ENCODE measurements around the gene MPZL2.
A peak's percentile ranks its signal among the peaks of the same experiment; 100 is the strongest.

Gene MPZL2

DNA sequence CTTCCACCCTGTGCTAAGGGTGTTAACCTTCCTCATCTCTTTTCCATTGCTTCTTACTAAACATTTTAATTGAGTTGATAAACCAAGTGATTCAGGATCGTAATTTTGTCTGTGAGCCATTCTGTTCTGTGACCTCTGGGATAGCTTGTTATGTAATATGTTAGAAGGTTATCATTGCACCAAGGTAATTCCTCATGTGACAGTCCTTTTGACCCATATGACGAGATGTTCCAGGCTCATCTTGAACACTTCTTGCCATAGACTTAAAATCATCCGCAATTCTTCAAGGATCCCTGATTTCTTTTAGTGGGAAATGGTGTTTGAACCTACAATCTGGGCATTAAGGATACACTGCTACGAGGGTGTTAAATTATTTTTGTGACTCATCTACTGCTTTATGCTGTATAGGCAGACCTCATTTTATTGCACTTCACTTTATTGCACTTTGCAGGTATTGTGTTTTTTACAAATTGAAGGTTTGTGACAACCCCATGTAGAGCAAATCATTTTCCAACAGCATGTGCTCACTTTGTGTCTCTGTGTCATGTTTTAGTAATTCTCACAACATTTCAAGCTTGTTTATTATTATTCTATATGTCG, 19.0 kb upstream of the MPZL2 start:
- no peak for DNase-seq

DNA sequence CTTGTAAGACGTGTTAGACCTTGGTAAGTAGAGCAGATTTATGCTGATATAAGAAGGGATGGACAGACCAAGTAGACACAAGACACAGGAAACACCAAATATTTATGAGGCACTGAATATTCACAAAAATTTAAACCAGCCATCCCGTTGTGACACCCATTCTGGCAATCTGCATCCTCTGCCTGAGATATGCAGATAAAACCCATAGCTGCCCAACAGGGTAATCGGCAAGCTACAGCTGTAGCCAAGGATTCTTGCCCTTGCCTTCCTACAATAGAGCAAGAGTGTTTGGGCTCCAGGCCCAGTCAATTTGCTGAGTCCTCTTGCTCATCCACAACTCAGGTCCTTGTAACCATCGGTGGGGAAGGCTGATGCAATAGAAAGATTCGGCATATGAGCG, 18.5 kb upstream of the MPZL2 start:
- no peak for DNase-seq

DNA sequence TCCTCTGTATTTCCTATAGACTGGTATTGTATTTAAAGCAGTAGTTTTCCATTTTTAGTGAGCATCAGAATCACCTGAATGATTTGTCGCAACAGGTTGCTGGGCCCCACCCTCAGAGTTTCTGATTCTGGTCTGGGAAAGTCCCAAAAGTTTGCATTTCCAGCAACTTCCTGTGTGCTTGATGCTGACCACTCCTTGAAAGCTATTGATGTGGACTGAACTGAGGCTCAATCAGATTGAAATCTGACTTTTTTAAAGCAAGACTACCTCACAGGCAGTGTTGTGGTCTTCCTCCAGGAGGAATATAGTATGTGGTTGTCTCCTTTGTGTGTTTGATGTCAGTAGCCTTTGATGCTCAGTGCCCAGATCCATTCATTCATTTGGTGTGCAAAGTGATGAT, 17.2 kb upstream of the MPZL2 start:
- no peak for DNase-seq

DNA sequence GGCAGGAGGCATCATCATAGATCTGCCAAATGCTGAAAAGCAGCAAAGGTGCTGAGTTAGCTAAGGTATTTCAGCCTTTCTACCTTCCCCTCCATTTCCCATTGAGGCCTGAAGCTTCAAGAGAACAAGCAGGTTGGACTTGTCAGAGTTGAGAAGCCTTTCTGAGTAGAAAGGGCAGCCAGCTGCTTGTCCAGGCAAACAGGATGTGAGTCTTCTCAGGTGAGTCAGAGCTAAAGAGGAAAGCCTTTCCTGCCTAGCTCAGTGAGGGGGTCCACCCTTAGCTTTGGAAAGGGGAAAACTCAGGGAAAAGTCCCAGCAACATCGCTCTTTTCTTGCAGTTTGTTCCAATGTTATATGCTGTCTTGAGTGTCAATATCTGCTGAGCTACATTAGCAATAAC, 13.2 kb upstream of the MPZL2 start:
- DNase-seq: no peak

DNA sequence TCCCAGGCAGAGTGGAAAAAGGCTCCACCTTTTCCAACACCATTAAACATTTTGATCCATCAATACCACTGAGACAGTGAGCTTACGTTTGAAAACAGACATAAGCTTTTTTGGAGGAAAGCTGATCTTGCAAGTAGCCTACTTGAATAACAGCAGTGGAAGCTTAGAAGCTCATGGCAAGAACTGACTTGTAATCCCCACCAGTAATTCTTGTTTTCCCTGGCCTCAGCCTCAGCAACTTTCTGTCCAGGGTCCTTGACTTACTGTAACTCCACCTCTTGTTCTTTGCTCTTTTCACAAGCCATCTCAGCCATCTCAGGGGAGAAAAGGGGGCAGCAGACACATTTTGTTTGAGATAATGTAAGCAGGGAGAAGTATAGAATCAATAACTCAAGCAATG, 12.3 kb upstream of the MPZL2 start:
- DNase-seq: no peak

DNA sequence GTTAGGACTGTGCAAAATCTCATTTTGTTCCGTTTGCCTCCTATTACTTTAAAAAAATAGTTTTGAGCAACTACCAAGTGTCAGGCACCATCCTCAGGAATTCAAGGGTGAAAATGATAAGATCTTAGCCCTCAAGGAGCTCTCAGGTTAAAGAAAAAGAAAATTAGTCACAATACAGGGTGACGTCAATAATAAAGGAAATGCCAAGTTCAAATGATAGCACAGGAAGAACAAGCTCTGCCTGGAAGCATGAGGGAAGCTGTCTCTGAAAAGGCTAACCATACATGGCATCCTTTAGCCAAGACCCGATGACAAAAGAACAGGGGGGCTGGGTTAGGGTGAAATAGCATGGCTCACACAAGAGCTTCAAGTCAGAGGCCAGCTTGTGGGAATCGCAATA, 11.1 kb upstream of the MPZL2 start:
- DNase-seq: no peak

DNA sequence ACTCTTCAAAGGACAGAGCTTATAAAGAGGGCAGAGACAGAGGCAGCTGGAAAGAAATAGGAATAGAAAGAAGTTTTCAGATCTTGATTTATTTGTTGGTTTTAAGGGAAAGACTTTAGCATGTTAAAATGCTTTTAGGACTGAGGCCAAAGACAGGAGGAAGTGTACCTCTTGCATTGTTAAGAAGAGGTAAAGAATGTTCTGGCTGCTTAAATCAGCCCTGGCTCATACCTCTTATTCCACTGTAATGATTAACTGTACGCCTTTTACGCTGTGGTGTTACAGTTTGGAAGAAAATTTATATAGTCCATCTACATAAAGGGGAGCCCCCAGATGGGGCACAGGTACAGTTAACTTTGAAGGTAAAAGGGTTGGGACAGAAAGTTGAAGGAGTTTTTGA, 10.1 kb upstream of the MPZL2 start:
- DNase-seq: no peak

DNA sequence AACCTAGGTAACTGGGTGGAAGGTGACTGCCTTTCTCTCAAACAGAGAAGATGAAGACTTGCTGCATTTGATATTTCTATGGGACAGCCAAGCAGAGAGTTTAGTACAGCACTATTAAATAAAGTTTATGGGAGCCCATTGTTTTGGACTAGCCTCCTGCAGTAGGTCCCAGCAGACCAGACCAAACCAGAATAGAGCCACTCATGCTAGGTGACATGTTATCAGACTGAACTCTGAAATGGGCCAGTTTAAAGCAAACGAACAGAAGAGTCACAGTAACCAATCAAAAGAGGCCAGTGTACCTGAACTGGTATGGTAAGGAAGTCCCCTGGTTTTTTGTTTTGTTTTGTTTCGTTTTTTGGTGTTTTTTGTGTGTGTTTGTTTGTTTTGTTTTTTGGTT, 7.9 kb upstream of the MPZL2 start:
- DNase-seq: no peak

DNA sequence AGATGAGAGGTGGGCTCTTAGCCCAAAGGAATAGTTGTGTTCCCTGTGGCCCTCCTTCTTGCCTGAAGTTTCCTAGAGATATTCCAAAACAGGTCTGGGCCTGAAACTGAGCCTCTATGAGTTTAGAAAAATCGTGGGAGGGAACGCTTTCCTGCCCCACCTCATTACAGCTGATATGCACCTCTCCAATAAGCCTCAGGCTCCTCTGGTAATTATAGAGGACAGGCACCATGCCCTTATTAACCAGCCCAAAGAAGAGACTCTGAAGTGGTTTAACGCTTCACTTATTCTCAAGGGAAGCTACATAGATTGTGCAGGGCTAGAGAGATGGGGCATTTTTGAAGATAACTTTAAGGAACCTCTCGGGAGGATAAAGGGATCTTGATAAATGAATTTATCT, 3.4 kb upstream of the MPZL2 start:
- no peak for DNase-seq

DNA sequence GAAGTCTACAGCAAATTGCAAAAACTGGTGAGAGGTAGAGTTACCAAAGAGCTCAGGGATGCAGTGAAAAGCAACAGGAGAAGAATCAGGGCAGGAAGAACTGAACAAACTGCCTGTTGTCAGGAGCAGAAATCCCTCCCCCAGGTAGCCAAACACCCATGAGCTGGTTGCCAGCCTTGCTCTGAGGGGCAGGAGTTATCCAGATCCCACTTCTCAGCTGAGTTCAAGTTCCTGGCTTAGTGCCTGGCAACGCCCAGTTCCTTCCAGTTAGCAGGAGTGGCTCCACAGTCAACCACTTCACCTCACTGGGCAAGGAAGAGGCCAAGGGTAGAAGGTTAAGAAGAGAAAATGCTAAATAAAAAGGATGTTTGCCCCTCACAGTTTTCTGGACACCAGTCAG, 1.9 kb upstream of the MPZL2 start:
- DNase-seq: no peak

DNA sequence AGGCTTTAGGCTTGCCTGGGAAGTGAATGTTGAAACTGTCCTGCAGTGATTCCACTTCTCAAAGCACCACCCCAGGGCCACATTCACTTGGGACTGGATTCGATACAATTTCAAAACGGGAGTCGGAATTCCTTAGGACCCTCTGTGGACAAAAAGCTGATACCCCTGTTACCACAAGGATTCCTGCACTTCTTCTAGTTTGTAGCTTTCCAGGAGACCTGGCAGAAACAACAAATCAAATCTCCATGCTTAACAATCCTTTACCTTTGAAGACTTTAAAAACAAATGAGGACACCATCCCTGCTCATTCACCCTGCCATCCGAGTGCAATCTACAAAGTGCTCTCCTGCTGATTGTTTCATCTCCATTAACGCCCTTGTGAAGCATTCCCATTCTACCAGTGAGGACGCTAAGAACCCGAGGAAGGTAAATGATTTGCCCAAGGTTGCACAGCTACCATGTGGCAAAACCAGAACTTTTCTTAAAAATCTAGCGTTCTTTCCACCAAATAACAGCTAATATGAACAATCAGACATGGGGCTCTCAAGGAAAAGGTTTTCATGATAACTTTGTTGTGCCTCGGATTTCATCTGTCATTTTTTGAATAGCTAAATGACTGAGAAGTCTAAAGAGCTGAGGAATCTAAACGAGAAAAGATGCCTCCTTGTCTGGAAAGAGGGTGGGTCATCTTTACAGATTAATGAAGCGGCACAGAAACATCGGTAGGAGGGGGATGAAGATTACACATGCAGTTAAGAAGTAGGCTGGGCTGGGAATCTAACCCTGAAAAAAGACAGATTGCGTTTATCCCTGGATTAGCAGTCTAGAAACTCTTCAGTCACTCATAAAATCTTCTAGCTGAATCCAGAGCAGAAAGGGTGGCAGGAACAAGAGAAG, 720 bp upstream of the MPZL2 start:
- no peak for DNase-seq

DNA sequence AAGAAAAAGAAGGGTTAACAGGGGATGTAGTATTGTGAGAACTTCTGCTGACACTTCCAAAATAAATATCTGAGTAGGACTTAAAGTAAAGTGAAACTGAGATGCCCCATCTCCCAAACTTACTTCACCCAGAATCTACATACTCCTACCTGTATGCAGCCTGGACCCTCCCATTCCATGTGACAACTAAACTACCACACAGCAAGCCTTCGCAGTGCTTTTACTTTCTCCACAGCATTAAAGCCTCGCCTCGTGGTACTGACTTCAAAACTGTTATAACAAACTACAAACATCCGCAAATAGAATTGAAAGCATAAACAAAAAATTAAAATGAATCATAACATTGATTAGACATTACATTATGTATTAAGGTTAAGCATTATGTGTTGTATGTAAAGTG, 985 bp downstream of the MPZL2 start:
- no peak for DNase-seq

DNA sequence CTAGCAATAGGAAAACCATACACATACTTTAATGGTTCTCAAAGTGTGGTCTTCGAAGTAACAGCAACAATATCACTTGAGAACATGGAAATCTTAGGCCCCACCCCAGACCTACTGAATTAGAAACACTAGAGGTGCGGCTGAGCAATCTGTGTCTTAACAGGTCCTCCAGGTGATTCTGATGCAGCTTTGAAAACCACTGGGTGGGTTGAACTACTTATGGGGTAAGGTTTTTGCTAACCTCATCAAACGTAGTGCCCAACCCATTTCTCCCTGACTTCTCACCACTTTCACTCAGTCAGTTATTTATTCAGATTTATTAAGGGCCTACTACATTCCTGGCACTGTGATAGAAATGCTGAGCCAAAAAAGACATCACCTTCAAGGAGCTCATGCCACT, 3.7 kb downstream of the MPZL2 start:
- no peak for DNase-seq

DNA sequence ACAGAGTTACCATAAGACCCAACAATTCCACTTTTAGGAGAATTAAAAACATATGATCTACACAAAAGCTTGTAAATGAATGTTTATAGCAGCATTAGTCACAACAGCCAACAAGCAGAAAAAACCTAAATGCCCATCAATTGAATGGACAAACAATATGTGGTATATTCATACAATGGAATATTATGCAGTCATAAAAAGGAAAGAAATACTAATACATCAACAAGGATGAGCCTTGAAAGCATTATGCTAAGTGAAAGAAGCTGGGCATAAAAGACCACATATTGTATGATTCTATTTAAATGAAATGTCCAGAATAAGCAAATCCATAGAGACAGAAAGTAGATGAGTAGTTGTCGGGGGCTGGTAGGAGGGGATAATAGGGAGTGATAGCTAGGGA, 5.0 kb downstream of the MPZL2 start:
- DNase-seq: no peak

DNA sequence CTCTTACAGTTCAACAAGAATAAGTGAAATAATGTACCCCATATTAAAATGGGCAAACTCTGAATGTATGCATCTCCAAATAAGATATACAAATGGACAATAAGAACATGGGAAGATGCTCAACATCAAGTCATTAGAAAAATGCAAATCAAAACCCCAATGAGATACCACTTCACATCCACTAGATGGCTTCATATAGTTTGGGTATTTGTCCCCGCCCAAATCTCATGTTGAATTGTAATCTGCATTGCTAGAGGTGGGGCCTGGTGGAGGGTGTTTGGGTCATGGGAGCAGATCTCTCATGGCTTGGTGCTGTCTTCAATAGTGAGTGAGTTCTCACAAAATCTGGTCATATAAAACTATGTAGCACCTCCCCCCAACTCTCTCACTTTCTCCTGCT, 5.7 kb downstream of the MPZL2 start:
- no peak for DNase-seq

DNA sequence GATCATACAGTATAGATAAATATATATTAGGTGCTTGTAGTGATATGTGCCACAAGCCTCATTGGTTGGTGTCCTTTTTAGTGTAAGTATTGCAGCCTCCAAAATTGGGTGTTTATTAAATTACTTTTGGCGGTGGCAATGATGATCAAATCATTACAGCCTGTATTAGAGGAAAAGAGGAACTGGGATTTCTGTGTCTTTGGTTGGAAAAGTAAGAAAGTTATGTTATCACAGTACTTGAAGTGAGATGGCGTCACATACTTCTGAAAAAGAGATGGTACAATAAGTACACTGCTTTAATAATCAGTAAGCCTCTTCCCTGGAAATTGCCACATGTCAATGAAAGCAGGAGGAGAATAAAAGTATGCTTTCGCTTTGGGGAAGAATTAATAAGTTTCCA, 11.4 kb downstream of the MPZL2 start:
- DNase-seq: no peak

DNA sequence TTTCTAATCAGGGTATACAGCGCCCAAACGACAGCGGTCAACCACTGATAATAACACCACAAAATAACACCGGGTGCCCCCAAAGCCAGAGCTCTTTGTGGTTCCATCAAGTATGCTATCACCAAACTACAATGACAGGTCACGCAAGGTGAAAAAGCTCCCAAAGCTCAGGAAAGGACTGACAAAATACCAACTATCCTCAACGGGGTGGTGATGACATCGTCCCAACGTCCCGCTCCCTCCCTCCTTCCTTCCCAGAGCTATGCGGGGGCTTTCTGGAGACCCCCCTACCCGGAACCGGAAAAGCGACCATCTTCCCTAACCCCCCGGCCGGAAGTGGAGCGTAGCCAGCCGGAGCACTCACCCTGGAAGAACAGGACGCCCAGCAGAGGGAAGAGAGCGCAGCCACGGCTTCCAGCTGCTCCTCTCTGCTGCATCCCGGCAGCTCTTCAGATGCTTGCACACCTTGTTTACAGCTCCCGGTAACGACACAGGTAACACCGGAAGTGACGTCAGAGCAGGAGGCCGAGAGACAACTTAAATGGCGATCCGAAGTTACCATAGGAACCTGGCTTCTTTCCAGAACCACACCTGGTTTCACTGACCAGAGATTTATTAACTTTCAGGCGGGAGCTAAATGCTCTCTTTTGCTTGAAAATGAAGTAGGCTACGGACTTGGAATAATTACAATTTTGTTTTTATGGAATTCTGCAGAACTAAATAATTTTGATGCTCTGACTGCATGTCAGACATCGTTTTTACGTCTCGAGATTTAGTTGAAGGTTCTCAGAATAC, 12.0 kb downstream of the MPZL2 start, which contains the start of gene MPZL3:
Gene MPZL3, minus strand, starts transcription at position 508 of the 795 bp plus-strand sequence. Its CDS starts 71 bp downstream, at position 437.
- DNase-seq: peak; percentile 79

DNA sequence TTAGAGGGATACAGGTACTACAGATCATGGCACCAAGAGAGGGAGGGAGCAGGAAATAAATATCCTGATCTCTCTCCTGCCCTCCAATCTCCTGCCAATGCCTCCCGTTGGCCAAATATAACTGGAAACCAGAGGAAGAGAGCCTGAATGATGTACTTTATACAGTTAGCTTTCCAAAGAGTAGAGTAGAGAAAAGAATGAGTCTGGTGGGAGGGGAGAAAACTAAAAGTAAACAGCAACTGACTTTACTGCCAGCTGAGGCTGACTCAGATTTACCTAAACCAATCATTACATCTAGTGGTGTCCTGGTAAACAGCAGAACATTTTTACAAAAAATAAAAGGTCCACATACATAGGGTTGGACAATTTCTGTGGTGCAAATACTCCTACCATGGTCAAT, 17.1 kb downstream of the MPZL2 start:
- DNase-seq: no peak

DNA sequence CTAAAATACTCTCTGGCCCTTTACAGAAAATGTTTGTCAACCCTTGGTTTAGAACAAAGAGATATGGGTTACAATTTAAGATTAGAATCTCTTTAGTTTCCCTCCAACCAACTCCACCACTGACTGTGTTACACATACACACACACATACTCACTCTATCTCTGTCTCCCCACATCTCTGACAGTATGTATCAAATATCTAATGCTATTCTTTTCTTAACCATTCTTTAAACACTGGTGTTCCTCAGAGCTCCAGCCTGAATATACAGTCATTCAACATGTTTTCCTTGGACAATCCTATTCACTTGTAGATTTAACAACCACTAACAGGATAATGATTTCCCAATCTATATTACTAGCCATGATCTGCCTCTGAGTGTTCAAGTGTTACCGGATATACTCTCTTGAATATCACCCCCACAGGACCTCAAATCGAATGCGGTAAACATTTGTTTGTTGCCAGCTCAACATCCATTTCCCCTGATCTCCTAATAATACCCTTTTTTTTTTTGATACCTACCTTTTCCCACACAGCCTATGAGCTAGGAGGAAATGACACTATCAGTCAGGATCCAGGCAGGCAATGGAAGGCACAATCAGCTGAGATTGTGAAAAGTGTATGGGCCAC, 18.0 kb downstream of the MPZL2 start:
- no peak for DNase-seq

DNA sequence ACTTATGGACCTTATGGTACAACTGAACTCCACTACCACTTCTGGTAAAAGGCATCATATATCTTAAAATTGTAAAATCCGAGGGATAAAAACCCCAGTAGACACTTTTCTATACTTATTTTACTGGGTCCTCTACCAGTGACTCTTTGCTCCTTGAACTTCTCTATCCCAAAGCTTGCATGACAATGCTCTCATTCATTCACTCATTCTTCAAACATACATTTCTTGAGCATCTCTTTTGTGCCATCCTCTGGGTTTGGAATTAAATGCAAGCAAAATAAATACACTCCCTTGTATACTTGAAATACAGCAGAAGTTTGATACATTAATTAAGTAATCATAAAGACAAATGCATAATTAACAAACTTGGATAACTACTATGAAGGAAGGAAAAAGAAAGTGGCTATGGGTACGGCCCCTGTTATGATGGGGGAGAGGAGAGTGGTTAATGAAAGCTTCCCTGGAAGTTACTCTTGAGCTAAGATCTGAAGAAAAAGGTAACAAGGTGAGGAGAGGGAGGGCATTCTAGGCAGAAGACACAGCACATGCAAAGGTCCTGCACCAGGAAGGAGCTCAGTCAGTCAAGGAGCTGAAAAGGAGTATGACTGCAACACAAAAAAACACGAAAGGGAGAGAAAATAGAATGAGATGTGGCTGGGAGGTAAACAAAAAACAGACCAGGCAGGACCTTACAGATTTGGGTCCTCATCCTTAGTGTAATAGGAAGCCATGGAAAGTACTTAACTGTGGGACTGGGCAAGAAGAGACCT, 19.9 kb downstream of the MPZL2 start:
- DNase-seq: no peak

DNA sequence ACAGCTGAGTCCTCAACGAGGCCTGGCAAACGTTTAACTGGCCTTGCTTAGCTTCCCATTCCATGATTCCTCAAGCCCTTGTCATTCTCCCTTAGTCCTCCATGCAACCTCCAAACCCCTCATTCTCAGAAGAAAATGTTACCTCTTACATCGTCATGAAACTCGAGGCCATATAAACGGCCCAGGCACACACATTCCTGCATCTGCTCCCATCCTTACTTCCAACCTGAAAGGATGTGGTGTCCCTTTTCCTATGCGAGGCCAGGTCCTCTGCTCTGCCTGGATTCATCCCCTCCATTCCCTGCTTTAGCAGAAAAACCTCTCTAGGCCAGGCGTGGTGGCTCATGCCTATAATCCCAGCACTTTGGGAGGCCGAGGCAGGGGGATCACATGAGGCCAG, 20.9 kb downstream of the MPZL2 start:
- no peak for DNase-seq

DNA sequence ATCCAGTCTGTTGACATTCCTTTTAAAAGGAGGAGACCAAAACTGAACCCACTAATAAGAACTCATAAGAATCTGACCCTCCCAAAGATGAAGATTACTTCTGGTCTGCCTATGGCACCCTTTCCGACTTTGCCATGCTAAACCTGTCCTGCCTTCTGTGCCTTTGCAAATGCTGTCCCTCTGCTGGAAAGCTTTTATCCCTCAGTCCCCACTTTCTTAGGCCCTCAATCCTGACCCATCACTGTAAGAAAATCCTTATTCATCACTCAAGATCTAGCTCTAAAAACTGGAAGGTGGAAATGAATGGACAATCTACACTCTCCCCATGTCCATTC, 22.4 kb downstream of the MPZL2 start:
- DNase-seq: no peak

Data from activated T-cell treated with anti-CD3 and anti-CD28 coated beads, Interleukin-2, amount 50 U/mL, for 1 hour (primary cell).